Measurements from ENCODE around the gene POU2F1. TPM values are rescaled to one million over a fixed set of nuclear protein-coding genes. Genes with fewer than 3 reads are reported as not detected.

The POU2F1 gene
- total RNA-seq, 1 experiment from 2014 or later = 43.2 TPM

- H3K4me1 ChIP-seq (ENCODE audit: low read length) = peaks cover 97% of the 10 kb centered on the region
- no peaks in the 10 kb centered on the region for H3K9me3 ChIP-seq (ENCODE audit: low read length)
- peak overlapping the region; percentile 99 for H3K27ac ChIP-seq (ENCODE audit: low read length)
- peak; percentile 71 for DNase-seq
- H3K79me2 ChIP-seq (ENCODE audit: low read length) = no peaks in the 10 kb centered on the region
- peak overlapping the region; percentile 84 for H3K9ac ChIP-seq (ENCODE audit: low read length)
- H2AFZ ChIP-seq (ENCODE audit: low read length) = no peak overlapping the region
- H3K9me2 ChIP-seq (replicated peaks; ENCODE audit: insufficient read depth, low read length) = no peaks in the 10 kb centered on the region
- peaks cover 13% of the 10 kb centered on the region for H3K36me3 ChIP-seq (ENCODE audit: insufficient read depth, low read length)
- no peaks in the 10 kb centered on the region for H3K27me3 ChIP-seq (ENCODE audit: low read length)
- no peaks in the 10 kb centered on the region for H4K20me1 ChIP-seq (ENCODE audit: insufficient read depth, low read depth, low read length)
- H3K4me3 ChIP-seq (ENCODE audit: low read length) = peak overlapping the region; percentile 48
- peak overlapping the region; percentile 74 for H3K4me2 ChIP-seq (ENCODE audit: low read depth, low read length, poor library complexity, severe bottlenecking)
Measured at GRCh38 chr1:167429612-167430011, 208.9 kb downstream of the POU2F1 start.

GRCh38 chr1:167430134-167430848 is 209.6 kb downstream of the POU2F1 start:
- H3K9me2 ChIP-seq (replicated peaks; ENCODE audit: insufficient read depth, low read length) = no peaks in the 10 kb centered on the region
- peaks cover 96% of the 10 kb centered on the region for H3K4me1 ChIP-seq (ENCODE audit: low read length)
- no peaks in the 10 kb centered on the region for H4K20me1 ChIP-seq (ENCODE audit: insufficient read depth, low read depth, low read length)
- H3K27me3 ChIP-seq (ENCODE audit: low read length) = no peaks in the 10 kb centered on the region
- no peaks in the 10 kb centered on the region for H3K79me2 ChIP-seq (ENCODE audit: low read length)
- H2AFZ ChIP-seq (ENCODE audit: low read length) = no peak overlapping the region
- H3K9ac ChIP-seq (ENCODE audit: low read length) = peak overlapping the region; percentile 84
- peak; percentile 95 for DNase-seq
- no peaks in the 10 kb centered on the region for H3K9me3 ChIP-seq (ENCODE audit: low read length)
- peaks cover 14% of the 10 kb centered on the region for H3K36me3 ChIP-seq (ENCODE audit: insufficient read depth, low read length)
- H3K27ac ChIP-seq (ENCODE audit: low read length) = peak overlapping the region; percentile 99
- peak overlapping the region; percentile 74 for H3K4me2 ChIP-seq (ENCODE audit: low read depth, low read length, poor library complexity, severe bottlenecking)
- peak overlapping the region; percentile 54 for H3K4me3 ChIP-seq (ENCODE audit: low read length)

GRCh38 chr1:167430849-167431242 is 210.2 kb downstream of the POU2F1 start:
- H3K4me3 ChIP-seq (ENCODE audit: low read length) = peak overlapping the region; percentile 54; the same call in 1 of the 2 replicates
- peaks cover 96% of the 10 kb centered on the region for H3K4me1 ChIP-seq (ENCODE audit: low read length)
- peak overlapping the region; percentile 99 for H3K27ac ChIP-seq (ENCODE audit: low read length)
- no peaks in the 10 kb centered on the region for H4K20me1 ChIP-seq (ENCODE audit: insufficient read depth, low read depth, low read length)
- H3K79me2 ChIP-seq (ENCODE audit: low read length) = peaks cover 4% of the 10 kb centered on the region
- peak overlapping the region; percentile 84 for H3K9ac ChIP-seq (ENCODE audit: low read length)
- no peaks in the 10 kb centered on the region for H3K9me3 ChIP-seq (ENCODE audit: low read length)
- no peak for DNase-seq
- H3K27me3 ChIP-seq (ENCODE audit: low read length) = no peaks in the 10 kb centered on the region
- peaks cover 19% of the 10 kb centered on the region for H3K36me3 ChIP-seq (ENCODE audit: insufficient read depth, low read length)
- H3K9me2 ChIP-seq (replicated peaks; ENCODE audit: insufficient read depth, low read length) = no peaks in the 10 kb centered on the region
- H3K4me2 ChIP-seq (ENCODE audit: low read depth, low read length, poor library complexity, severe bottlenecking) = peak overlapping the region; percentile 74
- H2AFZ ChIP-seq (ENCODE audit: low read length) = no peak overlapping the region

GRCh38 chr1:167431261-167431908 is 210.7 kb downstream of the POU2F1 start:
- H3K4me3 ChIP-seq (ENCODE audit: low read length) = peak overlapping the region; percentile 54
- H3K9ac ChIP-seq (ENCODE audit: low read length) = peak overlapping the region; percentile 84
- H3K79me2 ChIP-seq (ENCODE audit: low read length) = peaks cover 10% of the 10 kb centered on the region
- DNase-seq = peak; percentile 92
- no peaks in the 10 kb centered on the region for H3K27me3 ChIP-seq (ENCODE audit: low read length)
- H3K9me3 ChIP-seq (ENCODE audit: low read length) = no peaks in the 10 kb centered on the region
- H3K4me2 ChIP-seq (ENCODE audit: low read depth, low read length, poor library complexity, severe bottlenecking) = peak overlapping the region; percentile 74
- H3K36me3 ChIP-seq (ENCODE audit: insufficient read depth, low read length) = peaks cover 24% of the 10 kb centered on the region
- H4K20me1 ChIP-seq (ENCODE audit: insufficient read depth, low read depth, low read length) = no peaks in the 10 kb centered on the region
- peaks cover 96% of the 10 kb centered on the region for H3K4me1 ChIP-seq (ENCODE audit: low read length)
- H2AFZ ChIP-seq (ENCODE audit: low read length) = no peak overlapping the region
- peak overlapping the region; percentile 99 for H3K27ac ChIP-seq (ENCODE audit: low read length)
- H3K9me2 ChIP-seq (replicated peaks; ENCODE audit: insufficient read depth, low read length) = no peaks in the 10 kb centered on the region

GRCh38 chr1:167431909-167432650 is 211.4 kb downstream of the POU2F1 start:
- Histone ChIP-seq H3K9me2 (replicated peaks; ENCODE audit: insufficient read depth, low read length) (no peaks in the 10 kb centered on the region), H3K27ac (ENCODE audit: low read length) (peak overlapping the region; percentile 99), H3K4me2 (ENCODE audit: low read depth, low read length, poor library complexity, severe bottlenecking) (peak overlapping the region; percentile 74), H3K27me3 (ENCODE audit: low read length) (no peaks in the 10 kb centered on the region), H3K9me3 (ENCODE audit: low read length) (no peaks in the 10 kb centered on the region), H2AFZ (ENCODE audit: low read length) (no peak overlapping the region), H3K4me1 (ENCODE audit: low read length) (peaks cover 96% of the 10 kb centered on the region), H3K9ac (ENCODE audit: low read length) (peak overlapping the region; percentile 84), H3K36me3 (ENCODE audit: insufficient read depth, low read length) (peaks cover 31% of the 10 kb centered on the region), H3K79me2 (ENCODE audit: low read length) (peaks cover 17% of the 10 kb centered on the region), H4K20me1 (ENCODE audit: insufficient read depth, low read depth, low read length) (no peaks in the 10 kb centered on the region), H3K4me3 (ENCODE audit: low read length) (peak overlapping the region; percentile 54)
- peak; percentile 95 for DNase-seq

GRCh38 chr1:167432780-167433179 is 212.1 kb downstream of the POU2F1 start:
- Histone ChIP-seq H3K27ac (ENCODE audit: low read length) (peak overlapping the region; percentile 99), H3K36me3 (ENCODE audit: insufficient read depth, low read length) (peaks cover 37% of the 10 kb centered on the region), H3K4me1 (ENCODE audit: low read length) (peaks cover 97% of the 10 kb centered on the region), H2AFZ (ENCODE audit: low read length) (no peak overlapping the region), H3K79me2 (ENCODE audit: low read length) (peaks cover 23% of the 10 kb centered on the region), H3K4me3 (ENCODE audit: low read length) (peak overlapping the region; percentile 44), H3K9me3 (ENCODE audit: low read length) (no peaks in the 10 kb centered on the region), H3K9ac (ENCODE audit: low read length) (peak overlapping the region; percentile 67), H3K27me3 (ENCODE audit: low read length) (no peaks in the 10 kb centered on the region), H3K9me2 (replicated peaks; ENCODE audit: insufficient read depth, low read length) (no peaks in the 10 kb centered on the region), H4K20me1 (ENCODE audit: insufficient read depth, low read depth, low read length) (no peaks in the 10 kb centered on the region), H3K4me2 (ENCODE audit: low read depth, low read length, poor library complexity, severe bottlenecking) (peak overlapping the region; percentile 74)
- no peak for DNase-seq

GRCh38 chr1:167433884-167434283 is 213.2 kb downstream of the POU2F1 start:
- H3K9me2 ChIP-seq (replicated peaks; ENCODE audit: insufficient read depth, low read length) = no peaks in the 10 kb centered on the region
- H3K36me3 ChIP-seq (ENCODE audit: insufficient read depth, low read length) = peaks cover 37% of the 10 kb centered on the region
- H3K9ac ChIP-seq (ENCODE audit: low read length) = peak overlapping the region; percentile 67
- DNase-seq = peak; percentile 42
- H3K4me3 ChIP-seq (ENCODE audit: low read length) = no peak overlapping the region
- H3K79me2 ChIP-seq (ENCODE audit: low read length) = peaks cover 34% of the 10 kb centered on the region
- H4K20me1 ChIP-seq (ENCODE audit: insufficient read depth, low read depth, low read length) = no peaks in the 10 kb centered on the region
- H3K27me3 ChIP-seq (ENCODE audit: low read length) = no peaks in the 10 kb centered on the region
- no peak overlapping the region for H3K4me2 ChIP-seq (ENCODE audit: low read depth, low read length, poor library complexity, severe bottlenecking)
- no peaks in the 10 kb centered on the region for H3K9me3 ChIP-seq (ENCODE audit: low read length)
- H3K4me1 ChIP-seq (ENCODE audit: low read length) = peaks cover 97% of the 10 kb centered on the region
- H2AFZ ChIP-seq (ENCODE audit: low read length) = no peak overlapping the region
- peak overlapping the region; percentile 99 for H3K27ac ChIP-seq (ENCODE audit: low read length)

- H3K9me2 ChIP-seq (replicated peaks; ENCODE audit: insufficient read depth, low read length) = no peaks in the 10 kb centered on the region
- H3K79me2 ChIP-seq (ENCODE audit: low read length) = peaks cover 35% of the 10 kb centered on the region
- no peaks in the 10 kb centered on the region for H4K20me1 ChIP-seq (ENCODE audit: insufficient read depth, low read depth, low read length)
- peak; percentile 39 for DNase-seq
- no peak overlapping the region for H3K4me3 ChIP-seq (ENCODE audit: low read length)
- H3K27me3 ChIP-seq (ENCODE audit: low read length) = no peaks in the 10 kb centered on the region
- H3K9ac ChIP-seq (ENCODE audit: low read length) = peak overlapping the region; percentile 20
- peaks cover 97% of the 10 kb centered on the region for H3K4me1 ChIP-seq (ENCODE audit: low read length)
- H3K27ac ChIP-seq (ENCODE audit: low read length) = peak overlapping the region; percentile 99
- no peak overlapping the region for H2AFZ ChIP-seq (ENCODE audit: low read length)
- H3K4me2 ChIP-seq (ENCODE audit: low read depth, low read length, poor library complexity, severe bottlenecking) = no peak overlapping the region
- H3K9me3 ChIP-seq (ENCODE audit: low read length) = no peaks in the 10 kb centered on the region
- peaks cover 37% of the 10 kb centered on the region for H3K36me3 ChIP-seq (ENCODE audit: insufficient read depth, low read length)
Measured at GRCh38 chr1:167434306-167434705, 213.6 kb downstream of the POU2F1 start.

Measured in Karpas-422 (cell line).